HEK293T (cell line): ENCODE data around the gene NANP.
"Not testable (repeated sequence)": the region's sequence is repeated elsewhere in the genome, so short reads cannot be mapped to it uniquely, and the experiment has no call there.

ENCODE experiments used
- CTCF ChIA-PET: fragments of 350-600 bp; formaldehyde crosslinking; extraction: SDS; loops from one replicate; lab custom pipeline; 2021; ENCODE audit warnings: antibody characterized with exemption, inconsistent platforms; lab: Yijun Ruan, JAX
- POLR2A ChIA-PET: fragments of 350-600 bp; formaldehyde crosslinking; extraction: SDS; loops from one replicate; lab custom pipeline; 2020; ENCODE audit warnings: antibody characterized with exemption, inconsistent platforms; lab: Yijun Ruan, JAX
- DNase-seq: peaks from one replicate; pipeline ENCODE4 v3.0.0; 2012; ENCODE audit warnings: mixed read lengths; ENCODE audit errors: extremely low spot score
- ARNT ChIP-seq: fragments of 450-650 bp; IDR thresholded peaks from 2 replicates; pipeline ENCODE4 v1.6.1; 2017; ENCODE audit warnings: mild to moderate bottlenecking
- BHLHE40 ChIP-seq: fragments of 450-650 bp; IDR thresholded peaks from 2 replicates; pipeline ENCODE4 v1.6.1; 2016; ENCODE audit warnings: mild to moderate bottlenecking, moderate library complexity, borderline replicate concordance
- CTBP1 ChIP-seq: fragments of 450-650 bp; IDR thresholded peaks from 2 replicates; pipeline ENCODE4 v1.6.1; 2016; ENCODE audit warnings: borderline replicate concordance
- ELF4 ChIP-seq: fragments of 450-650 bp; IDR thresholded peaks from 2 replicates; pipeline ENCODE4 v1.6.1; 2017; ENCODE audit warnings: antibody characterized with exemption
- FOXA1 ChIP-seq: fragments of 450-650 bp; IDR thresholded peaks from 2 replicates; pipeline ENCODE4 v1.6.1; 2016; ENCODE audit warnings: mild to moderate bottlenecking
- FOXK2 ChIP-seq: fragments of 450-650 bp; IDR thresholded peaks from 2 replicates; pipeline ENCODE4 v1.6.1; 2016; ENCODE audit warnings: mild to moderate bottlenecking
- FOXM1 ChIP-seq: fragments of 450-650 bp; IDR thresholded peaks from 2 replicates; pipeline ENCODE4 v1.6.1; 2017; ENCODE audit warnings: mild to moderate bottlenecking, borderline replicate concordance
- HDGF ChIP-seq: fragments of 450-650 bp; IDR thresholded peaks from 2 replicates; pipeline ENCODE4 v1.6.1; 2017; ENCODE audit warnings: antibody characterized with exemption, borderline replicate concordance
- L3MBTL2 ChIP-seq: fragments of 450-650 bp; conservative IDR thresholded peaks from 2 replicates; pipeline ENCODE4 v1.6.1; 2016; ENCODE audit warnings: mild to moderate bottlenecking
- LEF1 ChIP-seq: fragments of 450-650 bp; IDR thresholded peaks from 2 replicates; pipeline ENCODE4 v1.6.1; 2017; ENCODE audit warnings: mild to moderate bottlenecking, borderline replicate concordance
- NFRKB ChIP-seq: fragments of 450-650 bp; IDR thresholded peaks from 2 replicates; pipeline ENCODE4 v1.6.1; 2016; ENCODE audit warnings: mild to moderate bottlenecking, moderate library complexity
- SP1 ChIP-seq: fragments of 450-650 bp; IDR thresholded peaks from 2 replicates; pipeline ENCODE4 v1.6.1; 2017
- SUZ12 ChIP-seq: fragments of 450-650 bp; IDR thresholded peaks from 2 replicates; pipeline ENCODE4 v1.6.1; 2016; ENCODE audit warnings: mild to moderate bottlenecking
- TARDBP ChIP-seq: fragments of 450-650 bp; IDR thresholded peaks from 2 replicates; pipeline ENCODE4 v1.6.1; 2016
- ZNF384 ChIP-seq: fragments of 450-650 bp; IDR thresholded peaks from 2 replicates; pipeline ENCODE4 v1.6.1; 2016
- TF ChIP-seq, protein P1 (sequence below): fragments of 450-650 bp; IDR thresholded peaks from 2 replicates; pipeline ENCODE4 v1.6.1; 2016

The NANP gene

DNA sequence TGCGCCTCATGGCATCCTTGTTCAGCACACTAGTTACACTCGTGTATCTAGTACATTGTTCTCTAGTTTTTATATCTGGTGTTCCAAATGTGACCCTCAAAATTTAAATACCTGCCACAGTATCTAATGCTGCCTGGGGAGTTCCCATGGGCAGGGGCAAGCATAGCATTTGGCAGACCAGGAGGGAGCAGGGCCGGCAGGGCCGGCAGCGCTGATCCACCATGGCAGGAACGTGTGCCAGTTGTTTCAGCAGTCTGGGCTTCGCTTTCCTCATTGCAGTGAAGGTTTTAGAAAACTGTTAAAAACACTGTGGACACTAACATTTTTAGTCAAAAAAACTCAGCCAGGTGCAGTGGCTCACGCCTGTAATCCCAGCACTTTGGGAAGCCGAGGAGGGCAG, 19.2 kb downstream of the NANP start:
- ChIA-PET POLR2A (no interaction called here), CTCF (no interaction called here)
- TF ChIP-seq NFRKB (no peak), L3MBTL2 (no peak), ELF4 (no peak), LEF1 (no peak), FOXA1 (no peak), CTBP1 (no peak), BHLHE40 (no peak), FOXK2 (no peak)
- TF ChIP-seq, protein P1, sequence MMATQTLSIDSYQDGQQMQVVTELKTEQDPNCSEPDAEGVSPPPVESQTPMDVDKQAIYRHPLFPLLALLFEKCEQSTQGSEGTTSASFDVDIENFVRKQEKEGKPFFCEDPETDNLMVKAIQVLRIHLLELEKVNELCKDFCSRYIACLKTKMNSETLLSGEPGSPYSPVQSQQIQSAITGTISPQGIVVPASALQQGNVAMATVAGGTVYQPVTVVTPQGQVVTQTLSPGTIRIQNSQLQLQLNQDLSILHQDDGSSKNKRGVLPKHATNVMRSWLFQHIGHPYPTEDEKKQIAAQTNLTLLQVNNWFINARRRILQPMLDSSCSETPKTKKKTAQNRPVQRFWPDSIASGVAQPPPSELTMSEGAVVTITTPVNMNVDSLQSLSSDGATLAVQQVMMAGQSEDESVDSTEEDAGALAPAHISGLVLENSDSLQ: no peak
- DNase-seq: no peak

DNA sequence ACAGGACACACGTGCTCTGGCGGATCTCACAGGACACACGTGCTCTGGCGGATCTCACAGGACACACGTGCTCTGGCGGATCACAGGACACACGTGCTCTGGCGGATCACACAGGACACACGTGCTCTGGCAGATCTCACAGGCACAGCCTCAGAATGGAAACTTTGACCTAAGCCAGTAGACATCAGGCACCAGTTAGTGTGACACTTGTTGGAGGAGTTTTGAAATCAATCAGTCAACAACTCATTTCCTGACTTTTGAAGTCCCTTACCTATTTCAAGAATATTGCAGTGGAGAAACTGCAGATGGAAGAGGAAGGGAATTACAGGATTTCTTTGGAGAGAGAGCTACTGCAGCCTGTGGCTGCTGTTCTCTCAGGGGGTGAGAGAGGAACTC, 20.9 kb downstream of the NANP start:
- CTCF ChIA-PET: not testable (repeated sequence)

DNA sequence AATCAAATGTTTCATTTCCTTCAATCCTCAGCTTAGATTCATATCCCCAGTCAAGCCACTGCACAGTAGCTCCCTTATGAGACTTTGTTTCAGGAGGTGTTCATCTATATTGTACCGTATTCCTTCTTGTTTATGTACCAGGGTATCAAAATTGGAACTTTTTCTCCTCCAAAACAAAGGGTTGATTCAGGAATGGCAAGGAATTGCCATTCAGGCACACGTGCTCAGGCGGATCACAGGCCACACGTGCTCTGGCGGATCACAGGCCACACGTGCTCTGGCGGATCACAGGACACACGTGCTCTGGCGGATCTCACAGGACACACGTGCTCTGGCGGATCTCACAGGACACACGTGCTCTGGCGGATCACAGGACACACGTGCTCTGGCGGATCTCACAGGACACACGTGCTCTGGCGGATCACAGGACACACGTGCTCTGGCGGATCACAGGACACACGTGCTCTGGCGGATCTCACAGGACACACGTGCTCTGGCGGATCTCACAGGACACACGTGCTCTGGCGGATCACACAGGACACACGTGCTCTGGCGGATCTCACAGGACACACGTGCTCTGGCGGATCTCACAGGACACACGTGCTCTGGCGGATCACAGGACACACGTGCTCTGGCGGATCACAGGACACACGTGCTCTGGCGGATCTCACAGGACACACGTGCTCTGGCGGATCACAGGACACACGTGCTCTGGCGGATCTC, 21.5 kb downstream of the NANP start:
- CTCF ChIA-PET, DNase-seq, POLR2A ChIA-PET: not testable (repeated sequence)

More for the DNA sequence above, 20.9 kb downstream of the NANP start:
- not testable (repeated sequence) for DNase-seq
- POLR2A ChIA-PET: interaction anchor here (1.5 kb wide), 1 partner anchor 18 kb away, joined by 3 read pairs; no protein-coding TSS in a partner anchor

DNA sequence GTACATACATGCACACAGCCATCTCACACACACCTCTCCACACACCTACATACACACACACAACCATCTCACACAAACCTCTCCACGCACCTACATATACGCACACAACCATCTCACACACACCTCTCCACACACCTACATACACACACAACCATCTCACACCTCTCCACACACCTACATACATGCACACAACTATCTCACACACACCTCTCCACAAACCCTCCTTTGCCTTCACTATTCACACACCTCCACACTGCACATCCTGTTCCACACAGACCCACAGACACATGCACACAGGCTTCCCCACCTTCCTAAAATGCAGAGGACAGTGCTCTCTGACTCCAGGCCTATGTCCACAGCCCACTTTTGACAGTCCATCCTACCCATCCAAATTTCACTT, 22.2 kb downstream of the NANP start:
- ChIA-PET CTCF (no interaction called here), POLR2A (no interaction called here)
- TF ChIP-seq, protein P1: no peak
- no peak for TF ChIP-seq FOXK2
- no peak for TF ChIP-seq ZNF384
- no peak for TF ChIP-seq ELF4
- no peak for TF ChIP-seq FOXA1
- TF ChIP-seq TARDBP: no peak
- no peak for TF ChIP-seq SP1
- no peak for TF ChIP-seq HDGF
- no peak for TF ChIP-seq SUZ12
- TF ChIP-seq BHLHE40: no peak
- TF ChIP-seq L3MBTL2: no peak
- TF ChIP-seq CTBP1: no peak
- TF ChIP-seq ARNT: no peak
- no peak for TF ChIP-seq FOXM1
- TF ChIP-seq NFRKB: no peak
- TF ChIP-seq LEF1: no peak
- DNase-seq: no peak

DNA sequence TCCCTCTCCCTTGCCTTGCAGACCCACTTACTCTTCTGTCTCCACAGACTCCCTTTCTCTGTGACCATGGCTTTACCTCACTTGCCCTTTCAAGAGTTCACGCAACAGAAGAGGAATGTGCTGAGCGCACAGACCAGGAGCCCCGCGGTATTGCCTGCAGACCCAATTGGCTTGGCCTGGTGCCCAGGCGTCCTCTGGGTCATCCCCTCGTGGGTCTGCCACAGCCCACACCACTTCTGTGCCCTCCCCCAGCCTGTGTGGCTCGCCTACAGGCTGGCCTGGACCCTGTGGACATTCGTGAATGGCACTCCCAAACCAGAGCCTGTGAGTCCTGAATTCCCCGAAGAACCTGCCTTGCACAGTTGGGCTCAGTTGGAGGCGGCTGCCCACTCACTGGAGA, 23.2 kb downstream of the NANP start:
- no peak for DNase-seq
- TF ChIP-seq TARDBP (no peak), SP1 (no peak), FOXA1 (no peak), ARNT (no peak), ELF4 (no peak), BHLHE40 (no peak)
- TF ChIP-seq, protein P1: no peak
- CTCF ChIA-PET: no interaction called here
- POLR2A ChIA-PET: no interaction called here

DNA sequence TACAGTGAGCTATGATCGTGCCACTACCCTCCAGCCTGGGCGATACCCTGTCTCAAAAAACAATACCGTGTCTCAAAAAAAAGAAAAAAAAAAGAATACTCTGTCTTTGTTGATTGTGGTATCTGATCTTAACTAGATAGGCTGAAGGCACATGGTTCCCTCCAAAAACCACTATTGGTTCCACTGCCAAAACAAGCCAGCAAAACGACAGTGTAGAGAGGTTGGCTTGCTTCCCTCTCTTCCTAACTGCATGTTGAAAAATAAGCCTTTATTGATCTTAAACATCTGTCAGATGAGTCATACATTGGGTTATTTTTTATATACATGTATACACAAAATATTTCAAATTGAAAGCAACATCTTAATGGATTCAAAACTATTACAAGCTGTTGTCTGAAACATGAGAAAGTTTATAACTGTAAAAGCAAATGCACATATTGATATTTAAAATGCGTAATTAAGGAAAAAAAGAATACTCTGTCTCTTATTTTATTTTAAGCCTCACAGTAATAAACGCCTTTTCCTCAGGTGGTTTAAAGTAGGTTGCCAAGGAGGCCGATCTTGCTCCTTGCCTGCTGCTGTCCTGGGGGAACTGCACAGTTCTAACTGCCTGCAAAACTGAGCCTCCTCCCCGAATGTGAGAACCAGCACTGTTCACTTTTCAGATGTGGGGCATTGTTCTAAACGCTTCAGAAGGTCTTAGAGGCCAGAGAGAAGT, 31.5 kb downstream of the NANP start:
- ChIA-PET POLR2A (no interaction called here), CTCF (no interaction called here)
- TF ChIP-seq TARDBP (no peak), SUZ12 (no peak), L3MBTL2 (no peak), BHLHE40 (no peak), ARNT (no peak), LEF1 (no peak), CTBP1 (no peak)
- no peak for DNase-seq

DNA sequence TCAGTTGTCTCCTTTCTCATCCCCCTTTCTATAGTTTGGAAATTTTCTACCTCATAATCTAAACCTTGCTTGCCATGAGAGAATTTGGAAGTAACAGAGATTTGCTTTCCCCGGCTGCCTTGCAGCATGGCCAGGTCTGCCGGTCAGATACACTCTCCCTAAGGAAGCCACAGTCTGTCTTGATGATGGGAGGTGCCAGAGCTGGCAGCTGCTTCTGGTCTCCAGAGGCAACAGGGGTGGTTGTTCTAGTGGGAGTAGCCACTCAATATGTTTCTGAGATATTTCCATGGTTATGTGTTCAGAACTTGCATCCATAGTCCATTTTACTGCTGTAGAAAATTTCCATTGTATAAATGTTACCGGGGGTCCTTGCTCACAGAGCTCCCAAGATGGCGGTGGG, 33.0 kb downstream of the NANP start:
- CTCF ChIA-PET, DNase-seq, POLR2A ChIA-PET: not testable (repeated sequence)
